Thyroid gland (tissue), 4 donors: ENCODE measurements around the gene ABR. TPM values are rescaled to one million over a fixed set of nuclear protein-coding genes. Genes with fewer than 3 reads are reported as not detected.

ENCODE experiments used
- DNase-seq, 2 donors: peaks; one replicate each; pipeline ENCODE4 v3.0.0-alpha.2; 2019
- H3K27ac ChIP-seq, 3 donors: fragments of 200-600 bp; sonication (generic); 1 replicate in 2 of 3; 2 replicates in 1 of 3; pipeline ENCODE4 v1.5.1; 2016 to 2019; ENCODE audit warnings: mild to moderate bottlenecking in 1 of 3, moderate library complexity in 1 of 3
- H3K27me3 ChIP-seq: fragments of 200-600 bp; sonication (generic); one replicate; pipeline ENCODE4 v1.5.1; 2019
- H3K36me3 ChIP-seq, 2 donors: fragments of 200-600 bp; sonication (generic); one replicate each; pipeline ENCODE4 v1.5.1; 2016 to 2019
- H3K4me1 ChIP-seq, 2 donors: fragments of 200-600 bp; sonication (generic); one replicate each; pipeline ENCODE4 v1.5.1; 2017 to 2019
- H3K4me3 ChIP-seq, 3 donors: fragments of 200-600 bp; sonication (generic); replicated peaks in 1 of 3; 1 replicate in 2 of 3; 2 replicates in 1 of 3; pipeline ENCODE4 v1.5.1; 2016; ENCODE audit warnings: mild to moderate bottlenecking in 1 of 3
- H3K9me3 ChIP-seq: fragments of 200-600 bp; sonication (generic); one replicate; pipeline ENCODE4 v1.5.1; 2017
- POLR2A ChIP-seq, 2 donors: fragments of 450-650 bp; IDR thresholded peaks; one replicate each; pipeline ENCODE4 v1.6.1; 2017; ENCODE audit warnings: antibody characterized with exemption in 2 of 2, mild to moderate bottlenecking in 2 of 2, moderate library complexity in 1 of 2
- WGBS, 2 donors: methylation state at CpG; one replicate each; pipeline ENCODE4 v1.1.5; 2017; 5-methylcytosine and 5-hydroxymethylcytosine counted together
- intact Hi-C: fragments of 100-400 bp; cut with DNase I; formaldehyde crosslinking; loops from one replicate; pipeline ENCODE4 v1.15.1; 2023
- microRNA-seq: library from miRNA; unstranded; fragments of <30 nt; microRNA quantifications from one replicate; pipeline ENCODE4, GENCODE V29; 2016
- small RNA-seq: library from RNA; depleted of rRNA; stranded (forward); fragments of <200 nt; gene quantifications from one replicate; pipeline ENCODE3, GENCODE V24; 2016
- total RNA-seq, 4 donors: library from RNA; depleted of rRNA; stranded (reverse); fragments of >200 nt; gene quantifications; one replicate each; pipeline ENCODE4 v1.2.3, GENCODE V29; 2016
- TF ChIP-seq, protein P1 (sequence below), 6 experiments: fragments of 200-600 bp in 3 of 6; fragments of 450-650 bp in 3 of 6; sonication (generic) in 3 of 6; IDR thresholded peaks; one replicate each; pipeline ENCODE4 v1.5.1; 2016 to 2019; ENCODE audit warnings: antibody characterized with exemption in 6 of 6, mild to moderate bottlenecking in 2 of 6, inconsistent platforms in 1 of 6, moderate library complexity in 1 of 6

ABR gene
- total RNA-seq, 4 donors from 2014 or later: 23.7 to 33.7 (median 31.5) TPM

DNA sequence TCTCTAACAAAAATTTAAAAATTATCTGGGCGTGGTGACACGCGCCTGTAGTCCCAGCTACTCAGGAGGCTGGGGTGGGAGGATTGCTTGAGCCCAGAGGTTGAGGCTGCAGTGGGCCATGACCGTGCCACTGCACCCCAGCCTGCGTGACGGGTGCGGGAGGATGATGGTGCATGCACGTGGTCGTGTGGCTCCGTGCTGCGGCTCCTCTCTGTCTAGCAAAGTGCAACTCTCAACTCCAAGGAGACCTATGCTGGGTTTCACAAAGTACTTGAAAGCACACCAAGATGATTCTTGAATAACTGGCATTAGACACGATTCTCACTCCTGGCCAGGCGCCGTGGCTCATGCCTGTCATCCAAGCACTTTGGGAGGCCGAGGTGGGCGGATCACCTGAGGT, 226.0 kb downstream of the ABR start:
- peak in 1 of 2 donors; percentile 27 for DNase-seq
- Histone ChIP-seq H3K9me3 (no peaks in the 10 kb centered on the region), H3K27me3 (no peaks in the 10 kb centered on the region), H3K36me3 (no peaks in the 10 kb centered on the region), H3K4me3 (no peak overlapping the region), H3K27ac (peak overlapping the region in 2 of 3 donors; percentile 3 to 62), H3K4me1 (peaks cover 0 to 25% of the 10 kb centered on the region in 2 donors)
- TF ChIP-seq, protein P1, sequence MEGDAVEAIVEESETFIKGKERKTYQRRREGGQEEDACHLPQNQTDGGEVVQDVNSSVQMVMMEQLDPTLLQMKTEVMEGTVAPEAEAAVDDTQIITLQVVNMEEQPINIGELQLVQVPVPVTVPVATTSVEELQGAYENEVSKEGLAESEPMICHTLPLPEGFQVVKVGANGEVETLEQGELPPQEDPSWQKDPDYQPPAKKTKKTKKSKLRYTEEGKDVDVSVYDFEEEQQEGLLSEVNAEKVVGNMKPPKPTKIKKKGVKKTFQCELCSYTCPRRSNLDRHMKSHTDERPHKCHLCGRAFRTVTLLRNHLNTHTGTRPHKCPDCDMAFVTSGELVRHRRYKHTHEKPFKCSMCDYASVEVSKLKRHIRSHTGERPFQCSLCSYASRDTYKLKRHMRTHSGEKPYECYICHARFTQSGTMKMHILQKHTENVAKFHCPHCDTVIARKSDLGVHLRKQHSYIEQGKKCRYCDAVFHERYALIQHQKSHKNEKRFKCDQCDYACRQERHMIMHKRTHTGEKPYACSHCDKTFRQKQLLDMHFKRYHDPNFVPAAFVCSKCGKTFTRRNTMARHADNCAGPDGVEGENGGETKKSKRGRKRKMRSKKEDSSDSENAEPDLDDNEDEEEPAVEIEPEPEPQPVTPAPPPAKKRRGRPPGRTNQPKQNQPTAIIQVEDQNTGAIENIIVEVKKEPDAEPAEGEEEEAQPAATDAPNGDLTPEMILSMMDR (IDR thresholded peaks at IDR 0.05): no peak
- TF ChIP-seq POLR2A (IDR thresholded peaks at IDR 0.05): no peak
- 77 to 91% methylated on average over 8 to 16 of the region's 16 CpGs for WGBS, 2 donors
- intact Hi-C loops: no loop called here

Small RNAs within 50 kb of the gene (microRNA-seq; reads per million reads assigned to microRNA genes)
- gene MIR3183: not detected

Small RNAs within 50 kb of the gene (small RNA-seq; reads per million reads assigned to genes)
- gene AC016292.2 (not detected), gene MIR3183 (not detected), gene RF00017 (not detected)

Other genes with a start within 250 kb of the ABR start
- gene NXN, start 200.2 kb downstream of the ABR start, total RNA-seq: 10 to 100 TPM; 14.5 to 18.3 (median 17.2) TPM
- gene TIMM22, start 182.9 kb downstream of the ABR start, total RNA-seq: 10 to 100 TPM; 14.7 to 17.1 (median 14.9) TPM
- gene BHLHA9, start 90.5 kb upstream of the ABR start, total RNA-seq: not detected
- gene TRARG1, start 99.7 kb upstream of the ABR start, total RNA-seq: 1 to 10 TPM in 3 of 4 donors, under 1 TPM in 1; 0.11 to 1.5 (median 1.0) TPM
- gene YWHAE, start 220.2 kb upstream of the ABR start, total RNA-seq: 1,000 to 10,000 TPM in 1 of 4 donors, 100 to 1,000 TPM in 3; 553 to 1,135 (median 724) TPM